ENCODE data around the gene CUL4A. TPM values are rescaled to one million over a fixed set of nuclear protein-coding genes. Genes with fewer than 3 reads are reported as not detected.

The CUL4A gene
- total and polyA plus RNA-seq, 9 of the 15 experiments (the other 6 are each of a cell fraction or from before 2014, with no cell fraction given) = 21.1 to 92.0 (median 63.2) TPM

DNA sequence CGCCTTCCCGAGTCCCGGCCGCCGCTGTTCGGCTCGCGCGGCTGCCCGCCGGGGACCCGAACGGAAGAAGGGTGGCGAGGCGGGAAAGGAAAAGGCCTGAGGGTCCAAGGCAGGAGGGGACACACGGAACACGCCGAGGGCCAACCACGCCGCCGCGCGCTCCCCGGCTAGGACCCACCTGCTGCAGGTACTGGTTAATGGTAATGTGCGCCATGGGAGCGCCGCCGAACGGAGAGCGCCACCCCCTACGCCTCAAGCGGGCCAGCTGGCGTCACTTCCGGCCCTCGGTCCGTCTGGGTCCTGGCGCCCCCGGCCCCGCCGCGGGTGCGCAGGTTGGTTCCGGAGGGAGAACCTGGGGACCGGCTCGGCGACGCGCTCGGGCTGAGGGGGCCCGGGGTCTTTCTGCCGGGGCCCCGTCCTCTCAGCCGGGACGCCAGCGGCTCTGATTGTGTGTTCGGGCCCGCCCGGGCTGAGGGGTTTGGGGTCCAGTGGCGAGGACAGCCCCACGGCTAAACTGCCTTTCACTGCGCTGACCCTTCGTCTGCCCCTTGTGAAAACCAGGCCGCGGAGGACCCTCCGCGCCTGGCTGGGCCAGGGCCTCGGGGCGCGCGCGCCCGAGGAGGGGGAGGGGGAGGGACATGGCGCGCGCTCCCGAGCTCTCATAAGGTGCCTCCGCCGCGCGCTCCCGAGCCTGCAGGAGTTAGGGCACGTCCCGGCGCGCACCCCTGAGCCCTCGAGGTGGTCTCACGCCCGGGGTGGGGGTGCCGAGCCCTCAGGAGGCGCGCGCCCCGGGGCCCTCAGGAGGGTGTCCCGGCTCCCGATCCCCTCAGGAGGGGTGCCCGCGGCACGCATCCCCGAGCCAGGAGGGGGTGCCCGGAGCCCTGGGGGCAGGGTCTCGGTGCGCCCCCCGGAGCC is 735 bp upstream of the CUL4A start, which contains the start of gene PCID2 (continued):
- TF ChIP-seq, protein P1, sequence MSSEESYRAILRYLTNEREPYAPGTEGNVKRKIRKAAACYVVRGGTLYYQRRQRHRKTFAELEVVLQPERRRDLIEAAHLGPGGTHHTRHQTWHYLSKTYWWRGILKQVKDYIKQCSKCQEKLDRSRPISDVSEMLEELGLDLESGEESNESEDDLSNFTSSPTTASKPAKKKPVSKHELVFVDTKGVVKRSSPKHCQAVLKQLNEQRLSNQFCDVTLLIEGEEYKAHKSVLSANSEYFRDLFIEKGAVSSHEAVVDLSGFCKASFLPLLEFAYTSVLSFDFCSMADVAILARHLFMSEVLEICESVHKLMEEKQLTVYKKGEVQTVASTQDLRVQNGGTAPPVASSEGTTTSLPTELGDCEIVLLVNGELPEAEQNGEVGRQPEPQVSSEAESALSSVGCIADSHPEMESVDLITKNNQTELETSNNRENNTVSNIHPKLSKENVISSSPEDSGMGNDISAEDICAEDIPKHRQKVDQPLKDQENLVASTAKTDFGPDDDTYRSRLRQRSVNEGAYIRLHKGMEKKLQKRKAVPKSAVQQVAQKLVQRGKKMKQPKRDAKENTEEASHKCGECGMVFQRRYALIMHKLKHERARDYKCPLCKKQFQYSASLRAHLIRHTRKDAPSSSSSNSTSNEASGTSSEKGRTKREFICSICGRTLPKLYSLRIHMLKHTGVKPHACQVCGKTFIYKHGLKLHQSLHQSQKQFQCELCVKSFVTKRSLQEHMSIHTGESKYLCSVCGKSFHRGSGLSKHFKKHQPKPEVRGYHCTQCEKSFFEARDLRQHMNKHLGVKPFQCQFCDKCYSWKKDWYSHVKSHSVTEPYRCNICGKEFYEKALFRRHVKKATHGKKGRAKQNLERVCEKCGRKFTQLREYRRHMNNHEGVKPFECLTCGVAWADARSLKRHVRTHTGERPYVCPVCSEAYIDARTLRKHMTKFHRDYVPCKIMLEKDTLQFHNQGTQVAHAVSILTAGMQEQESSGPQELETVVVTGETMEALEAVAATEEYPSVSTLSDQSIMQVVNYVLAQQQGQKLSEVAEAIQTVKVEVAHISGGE (CRISPR knock-in tag; IDR thresholded peaks at IDR 0.05) = peak; percentile 97 to 100 (median 99)
- TF ChIP-seq, protein P2, sequence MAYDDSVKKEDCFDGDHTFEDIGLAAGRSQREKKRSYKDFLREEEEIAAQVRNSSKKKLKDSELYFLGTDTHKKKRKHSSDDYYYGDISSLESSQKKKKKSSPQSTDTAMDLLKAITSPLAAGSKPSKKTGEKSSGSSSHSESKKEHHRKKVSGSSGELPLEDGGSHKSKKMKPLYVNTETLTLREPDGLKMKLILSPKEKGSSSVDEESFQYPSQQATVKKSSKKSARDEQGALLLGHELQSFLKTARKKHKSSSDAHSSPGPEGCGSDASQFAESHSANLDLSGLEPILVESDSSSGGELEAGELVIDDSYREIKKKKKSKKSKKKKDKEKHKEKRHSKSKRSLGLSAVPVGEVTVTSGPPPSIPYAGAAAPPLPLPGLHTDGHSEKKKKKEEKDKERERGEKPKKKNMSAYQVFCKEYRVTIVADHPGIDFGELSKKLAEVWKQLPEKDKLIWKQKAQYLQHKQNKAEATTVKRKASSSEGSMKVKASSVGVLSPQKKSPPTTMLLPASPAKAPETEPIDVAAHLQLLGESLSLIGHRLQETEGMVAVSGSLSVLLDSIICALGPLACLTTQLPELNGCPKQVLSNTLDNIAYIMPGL (CRISPR knock-in tag; IDR thresholded peaks at IDR 0.05) = 0 out of 2 replicates have a peak, but pooled peaks have one; percentile 41
- TF ChIP-seq MTA1 (IDR thresholded peaks at IDR 0.05; ENCODE audit: borderline replicate concordance) (peak; percentile 40; the same call in 1 of the 2 replicates), FOXJ2 (tag; IDR thresholded peaks at IDR 0.05) (peak; percentile 63; the same call in 1 of the 2 replicates), NCOA4 (IDR thresholded peaks at IDR 0.05; ENCODE audit: partially characterized antibody) (no peak), SP1 (CRISPR knock-in tag; IDR thresholded peaks at IDR 0.05) (peak; percentile 68), ZBTB7A (IDR thresholded peaks at IDR 0.05; ENCODE audit: borderline replicate concordance, control insufficient read depth, low read depth, low read length) (peak; percentile 97), POLR2A (conservative IDR thresholded peaks at IDR 0.05) (peak; percentile 88), TAF9B (IDR thresholded peaks at IDR 0.05; ENCODE audit: partially characterized antibody) (peak; percentile 83), ZFP1 (CRISPR knock-in tag; IDR thresholded peaks at IDR 0.05) (no peak), HNRNPH1 (optimal IDR thresholded peaks at IDR 0.05; ENCODE audit: low read depth, low read length) (no peak), ZBTB17 (CRISPR knock-in tag; IDR thresholded peaks at IDR 0.05) (0 out of 2 replicates have a peak, but pooled peaks have one; percentile 3), SMARCA4 (IDR thresholded peaks at IDR 0.05) (no peak), HNRNPL (IDR thresholded peaks at IDR 0.05; ENCODE audit: low read depth, low read length) (peak; percentile 22; the same call in 1 of the 2 replicates)
- TF ChIP-seq, protein P3, sequence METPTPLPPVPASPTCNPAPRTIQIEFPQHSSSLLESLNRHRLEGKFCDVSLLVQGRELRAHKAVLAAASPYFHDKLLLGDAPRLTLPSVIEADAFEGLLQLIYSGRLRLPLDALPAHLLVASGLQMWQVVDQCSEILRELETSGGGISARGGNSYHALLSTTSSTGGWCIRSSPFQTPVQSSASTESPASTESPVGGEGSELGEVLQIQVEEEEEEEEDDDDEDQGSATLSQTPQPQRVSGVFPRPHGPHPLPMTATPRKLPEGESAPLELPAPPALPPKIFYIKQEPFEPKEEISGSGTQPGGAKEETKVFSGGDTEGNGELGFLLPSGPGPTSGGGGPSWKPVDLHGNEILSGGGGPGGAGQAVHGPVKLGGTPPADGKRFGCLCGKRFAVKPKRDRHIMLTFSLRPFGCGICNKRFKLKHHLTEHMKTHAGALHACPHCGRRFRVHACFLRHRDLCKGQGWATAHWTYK (CRISPR knock-in tag; IDR thresholded peaks at IDR 0.05) = 0 out of 2 replicates have a peak, but pooled peaks have one; percentile 22
- TF ChIP-seq, protein P4, sequence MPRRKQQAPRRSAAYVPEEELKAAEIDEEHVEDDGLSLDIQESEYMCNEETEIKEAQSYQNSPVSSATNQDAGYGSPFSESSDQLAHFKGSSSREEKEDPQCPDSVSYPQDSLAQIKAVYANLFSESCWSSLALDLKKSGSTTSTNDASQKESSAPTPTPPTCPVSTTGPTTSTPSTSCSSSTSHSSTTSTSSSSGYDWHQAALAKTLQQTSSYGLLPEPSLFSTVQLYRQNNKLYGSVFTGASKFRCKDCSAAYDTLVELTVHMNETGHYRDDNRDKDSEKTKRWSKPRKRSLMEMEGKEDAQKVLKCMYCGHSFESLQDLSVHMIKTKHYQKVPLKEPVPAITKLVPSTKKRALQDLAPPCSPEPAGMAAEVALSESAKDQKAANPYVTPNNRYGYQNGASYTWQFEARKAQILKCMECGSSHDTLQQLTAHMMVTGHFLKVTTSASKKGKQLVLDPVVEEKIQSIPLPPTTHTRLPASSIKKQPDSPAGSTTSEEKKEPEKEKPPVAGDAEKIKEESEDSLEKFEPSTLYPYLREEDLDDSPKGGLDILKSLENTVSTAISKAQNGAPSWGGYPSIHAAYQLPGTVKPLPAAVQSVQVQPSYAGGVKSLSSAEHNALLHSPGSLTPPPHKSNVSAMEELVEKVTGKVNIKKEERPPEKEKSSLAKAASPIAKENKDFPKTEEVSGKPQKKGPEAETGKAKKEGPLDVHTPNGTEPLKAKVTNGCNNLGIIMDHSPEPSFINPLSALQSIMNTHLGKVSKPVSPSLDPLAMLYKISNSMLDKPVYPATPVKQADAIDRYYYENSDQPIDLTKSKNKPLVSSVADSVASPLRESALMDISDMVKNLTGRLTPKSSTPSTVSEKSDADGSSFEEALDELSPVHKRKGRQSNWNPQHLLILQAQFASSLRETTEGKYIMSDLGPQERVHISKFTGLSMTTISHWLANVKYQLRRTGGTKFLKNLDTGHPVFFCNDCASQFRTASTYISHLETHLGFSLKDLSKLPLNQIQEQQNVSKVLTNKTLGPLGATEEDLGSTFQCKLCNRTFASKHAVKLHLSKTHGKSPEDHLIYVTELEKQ (CRISPR knock-in tag; IDR thresholded peaks at IDR 0.05) = no peak

Measured in K562 (cell line).